BE2C (cell line): ENCODE measurements around the gene CRTAP.
"Not testable (repeated sequence)": the region's sequence is repeated elsewhere in the genome, so short reads cannot be mapped to it uniquely, and the experiment has no call there.

Experiments
- DNase-seq: peaks from one replicate; pipeline ENCODE4 v3.0.0-alpha.2; 2020
- H3K27me3 ChIP-seq: fragments of 250-450 bp; sonication (Bioruptor Pico); 2 replicates; pipeline ENCODE4 v1.5.1; 2020; ENCODE audit warnings: mild to moderate bottlenecking
- H3K36me3 ChIP-seq: fragments of 250-450 bp; sonication (Bioruptor Pico); 2 replicates; pipeline ENCODE4 v1.5.1; 2020; ENCODE audit warnings: mild to moderate bottlenecking
- H3K4me1 ChIP-seq: fragments of 250-450 bp; sonication (Bioruptor Pico); 2 replicates; pipeline ENCODE4 v1.5.1; 2020
- H3K4me3 ChIP-seq: 2 replicates; pipeline ENCODE4 v1.5.1; 2011; ENCODE audit warnings: low read depth, low read length
- H3K9me3 ChIP-seq: fragments of 250-450 bp; sonication (Bioruptor Pico); 2 replicates; pipeline ENCODE4 v1.5.1; 2020
- TF ChIP-seq, protein P1 (sequence below): IDR thresholded peaks from 2 replicates; pipeline ENCODE4 v1.5.1; 2012; ENCODE audit warnings: mild to moderate bottlenecking, low read depth, low read length

CRTAP gene

DNA sequence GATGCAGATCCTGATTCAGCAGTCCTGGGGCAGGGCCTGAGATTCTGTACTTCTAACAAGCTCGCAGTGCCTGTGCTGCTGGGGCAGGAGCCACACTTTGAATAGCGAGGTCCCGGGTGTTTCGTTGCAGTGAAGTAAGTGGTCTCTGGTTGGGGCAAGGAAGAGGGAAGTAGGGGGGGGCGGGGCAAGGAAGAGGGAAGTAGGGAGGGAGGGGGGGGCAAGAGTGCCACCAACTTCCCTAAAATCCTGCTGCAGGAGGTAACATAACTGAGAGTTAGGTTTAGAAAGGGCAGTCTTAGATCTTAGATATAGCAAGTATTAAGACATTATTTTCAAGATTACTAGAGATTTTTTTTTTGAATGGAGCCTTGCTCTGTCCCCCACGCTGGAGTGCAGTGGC, 35.5 kb downstream of the CRTAP start:
- H3K36me3 ChIP-seq, result no peaks in the 10 kb centered on the region
- TF ChIP-seq, protein P1, sequence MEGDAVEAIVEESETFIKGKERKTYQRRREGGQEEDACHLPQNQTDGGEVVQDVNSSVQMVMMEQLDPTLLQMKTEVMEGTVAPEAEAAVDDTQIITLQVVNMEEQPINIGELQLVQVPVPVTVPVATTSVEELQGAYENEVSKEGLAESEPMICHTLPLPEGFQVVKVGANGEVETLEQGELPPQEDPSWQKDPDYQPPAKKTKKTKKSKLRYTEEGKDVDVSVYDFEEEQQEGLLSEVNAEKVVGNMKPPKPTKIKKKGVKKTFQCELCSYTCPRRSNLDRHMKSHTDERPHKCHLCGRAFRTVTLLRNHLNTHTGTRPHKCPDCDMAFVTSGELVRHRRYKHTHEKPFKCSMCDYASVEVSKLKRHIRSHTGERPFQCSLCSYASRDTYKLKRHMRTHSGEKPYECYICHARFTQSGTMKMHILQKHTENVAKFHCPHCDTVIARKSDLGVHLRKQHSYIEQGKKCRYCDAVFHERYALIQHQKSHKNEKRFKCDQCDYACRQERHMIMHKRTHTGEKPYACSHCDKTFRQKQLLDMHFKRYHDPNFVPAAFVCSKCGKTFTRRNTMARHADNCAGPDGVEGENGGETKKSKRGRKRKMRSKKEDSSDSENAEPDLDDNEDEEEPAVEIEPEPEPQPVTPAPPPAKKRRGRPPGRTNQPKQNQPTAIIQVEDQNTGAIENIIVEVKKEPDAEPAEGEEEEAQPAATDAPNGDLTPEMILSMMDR, result no peak
- no peaks in the 10 kb centered on the region for H3K27me3 ChIP-seq
- H3K9me3 ChIP-seq, result no peaks in the 10 kb centered on the region
- H3K4me3 ChIP-seq, result no peak overlapping the region
- no peak for DNase-seq
- H3K4me1 ChIP-seq, result no peaks in the 10 kb centered on the region

DNA sequence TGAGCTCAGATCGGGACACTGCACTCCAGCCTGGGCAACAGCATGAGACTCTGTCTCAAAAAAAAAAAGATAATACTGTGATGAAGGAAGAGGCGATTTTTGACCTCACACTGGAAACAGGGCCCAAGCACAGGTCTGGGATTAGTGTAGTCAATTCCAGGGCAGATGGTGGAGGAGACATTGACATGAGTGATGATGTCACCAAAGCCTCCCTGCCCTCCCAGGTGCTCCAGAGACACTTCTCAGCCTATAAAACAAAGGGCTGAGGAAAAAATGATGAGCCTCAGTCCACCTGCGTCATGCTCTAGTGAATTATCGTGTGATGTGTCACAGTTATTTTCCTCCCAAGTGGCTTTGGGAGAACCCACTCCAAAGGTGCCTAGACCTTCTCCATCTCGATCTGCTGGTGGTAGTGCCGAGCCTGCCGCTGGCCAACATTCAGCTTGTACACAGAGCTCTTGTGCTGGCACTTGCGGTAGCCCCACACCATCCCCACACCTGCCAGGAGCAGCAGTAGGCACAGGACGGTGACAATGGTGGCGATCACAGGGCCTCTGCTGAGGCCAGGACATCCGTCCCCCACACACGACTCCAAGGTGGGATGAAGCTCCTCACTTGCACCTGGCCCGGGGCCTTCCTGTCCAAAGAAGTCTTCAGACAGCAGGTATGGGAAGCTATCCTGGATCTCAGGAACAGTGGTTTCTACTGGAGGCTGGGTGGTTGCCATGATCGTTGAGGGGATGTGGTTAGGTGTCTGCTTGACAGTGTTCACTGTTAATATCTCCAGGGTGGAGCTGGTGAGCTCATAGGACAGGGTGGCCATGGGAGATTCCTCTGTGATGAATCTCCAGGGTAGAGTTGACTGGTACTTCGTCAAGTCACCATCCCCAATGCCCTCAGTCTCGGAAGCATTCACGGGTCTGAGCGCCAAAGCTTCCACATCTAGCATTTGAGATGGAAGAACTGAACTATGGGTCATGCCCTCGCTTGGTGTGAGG, 38.8 kb downstream of the CRTAP start:
- Histone ChIP-seq H3K36me3 (no peaks in the 10 kb centered on the region), H3K4me3 (no peak overlapping the region), H3K27me3 (no peaks in the 10 kb centered on the region), H3K9me3 (no peaks in the 10 kb centered on the region), H3K4me1 (no peaks in the 10 kb centered on the region)
- TF ChIP-seq, protein P1, result no peak
- no peak for DNase-seq

DNA sequence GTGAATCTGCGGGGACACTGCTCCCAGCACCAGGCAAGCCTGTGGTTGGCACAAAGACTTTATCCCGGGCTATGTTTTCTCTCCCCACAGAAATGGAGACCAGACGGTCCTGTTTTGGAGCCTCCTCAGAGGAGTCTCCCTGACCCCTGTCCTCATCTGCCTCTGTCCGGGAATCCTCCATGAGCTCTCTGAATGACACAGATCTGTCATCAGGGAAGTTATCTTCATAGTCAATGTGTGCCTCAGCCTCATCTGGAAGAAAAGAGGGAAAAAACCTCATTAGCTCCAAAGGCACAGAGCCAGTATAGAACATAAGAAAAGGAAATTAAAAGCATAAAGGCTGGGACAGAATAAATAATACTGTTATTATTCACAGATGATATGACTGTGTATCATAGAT, 40.0 kb downstream of the CRTAP start:
- no peaks in the 10 kb centered on the region for H3K27me3 ChIP-seq
- no peak overlapping the region for H3K4me3 ChIP-seq
- no peak for DNase-seq
- no peaks in the 10 kb centered on the region for H3K4me1 ChIP-seq
- H3K9me3 ChIP-seq, result no peaks in the 10 kb centered on the region
- no peaks in the 10 kb centered on the region for H3K36me3 ChIP-seq
- TF ChIP-seq, protein P1, result no peak

DNA sequence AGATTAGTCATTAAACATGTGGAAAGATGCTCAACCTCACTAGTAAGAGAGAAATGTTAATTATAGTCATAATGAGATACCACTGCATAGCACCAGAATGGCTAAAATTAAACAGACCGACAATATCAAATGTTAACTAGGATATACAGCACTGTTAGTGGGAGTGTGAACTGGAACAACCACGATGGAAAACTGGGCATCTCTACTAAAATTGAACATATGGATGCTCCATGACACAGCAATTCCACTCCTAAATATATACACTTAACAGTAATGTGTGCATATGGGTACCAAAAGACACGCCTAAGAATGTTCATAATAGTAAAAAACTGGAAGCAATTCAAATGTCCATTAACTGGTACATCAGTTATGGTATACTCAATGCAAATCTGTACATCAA, 41.5 kb downstream of the CRTAP start:
- H3K36me3 ChIP-seq, result no peaks in the 10 kb centered on the region
- no peaks in the 10 kb centered on the region for H3K4me1 ChIP-seq
- H3K4me3 ChIP-seq, result no peak overlapping the region
- H3K27me3 ChIP-seq, result no peaks in the 10 kb centered on the region
- no peak for DNase-seq
- no peaks in the 10 kb centered on the region for H3K9me3 ChIP-seq
- TF ChIP-seq, protein P1, result no peak

DNA sequence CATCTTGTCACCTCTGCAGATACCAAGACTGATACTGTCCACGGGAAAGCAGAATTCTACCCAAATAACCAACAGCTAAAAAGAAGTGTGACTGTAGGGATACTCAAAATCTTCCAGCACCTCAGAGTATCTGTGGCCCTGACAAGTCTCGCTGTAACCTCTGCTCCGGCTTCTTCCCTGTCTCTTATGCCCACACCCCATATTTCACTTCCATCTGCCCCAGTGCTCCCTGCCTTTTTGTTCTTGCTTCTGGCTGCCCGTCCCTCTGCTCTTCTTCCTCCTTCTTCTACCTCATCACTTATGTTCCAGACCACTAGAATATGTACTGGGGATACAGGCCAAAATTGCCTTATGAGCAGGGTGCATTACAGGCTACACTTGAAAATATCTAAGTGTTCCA, 45.4 kb downstream of the CRTAP start:
- H3K4me1 ChIP-seq, result no peaks in the 10 kb centered on the region
- no peaks in the 10 kb centered on the region for H3K9me3 ChIP-seq
- no peaks in the 10 kb centered on the region for H3K27me3 ChIP-seq
- H3K4me3 ChIP-seq, result no peak overlapping the region
- no peaks in the 10 kb centered on the region for H3K36me3 ChIP-seq
- DNase-seq, result no peak
- TF ChIP-seq, protein P1, result no peak

DNA sequence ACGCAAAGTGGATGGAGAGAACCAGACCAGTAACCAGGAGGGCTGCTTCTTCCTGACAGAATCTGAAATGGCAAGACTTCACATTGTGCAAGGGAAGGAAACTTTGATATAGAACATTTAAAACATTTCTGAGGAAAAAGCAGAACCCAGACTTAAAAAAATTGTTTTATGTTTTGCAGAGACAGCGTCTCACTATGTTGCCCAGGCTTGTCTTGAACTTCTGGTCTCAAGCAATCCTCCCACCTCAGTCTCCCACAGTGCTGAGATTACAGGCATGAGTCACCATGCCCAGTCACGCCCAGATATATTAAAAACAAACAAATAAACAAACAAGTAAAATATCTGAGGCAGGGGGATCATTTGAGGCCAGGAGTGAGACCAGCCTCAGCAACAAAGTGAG, 46.2 kb downstream of the CRTAP start:
- no peak overlapping the region for H3K4me3 ChIP-seq
- TF ChIP-seq, protein P1, result no peak
- H3K9me3 ChIP-seq, result no peaks in the 10 kb centered on the region

DNA sequence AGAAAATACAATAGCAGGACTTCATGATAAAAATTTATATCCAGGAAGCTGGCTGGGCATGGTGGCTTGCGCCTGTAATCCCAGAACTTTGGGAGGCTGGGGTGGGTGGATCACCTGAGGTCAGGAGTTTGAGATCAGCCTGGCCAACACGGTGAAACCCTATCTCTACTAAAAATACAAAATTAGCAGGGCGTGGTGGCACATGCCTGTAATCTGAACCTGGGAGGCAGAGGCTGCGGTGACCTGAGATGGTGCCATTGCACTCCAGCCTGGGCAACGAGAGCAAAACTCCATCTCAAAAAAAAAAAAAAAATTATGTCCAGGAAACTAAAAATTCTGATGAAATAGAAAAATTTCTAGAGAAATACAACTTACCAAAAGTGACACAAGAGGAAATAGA, 48.8 kb downstream of the CRTAP start:
- not testable (repeated sequence) for H3K4me3 ChIP-seq, H3K9me3 ChIP-seq, H3K36me3 ChIP-seq, DNase-seq, H3K4me1 ChIP-seq, H3K27me3 ChIP-seq

More for the DNA sequence above, 46.2 kb downstream of the CRTAP start:
- no peak for DNase-seq
- Histone ChIP-seq H3K27me3 (no peaks in the 10 kb centered on the region), H3K4me1 (no peaks in the 10 kb centered on the region), H3K36me3 (no peaks in the 10 kb centered on the region)
